Superior temporal gyrus (tissue), 1 donor: ENCODE data around the gene MUC13.

ENCODE experiments used
- DNase-seq: peaks from one replicate; pipeline ENCODE4 v3.0.0-alpha.2; 2016; ENCODE audit errors: extremely low spot score

The MUC13 gene

DNA sequence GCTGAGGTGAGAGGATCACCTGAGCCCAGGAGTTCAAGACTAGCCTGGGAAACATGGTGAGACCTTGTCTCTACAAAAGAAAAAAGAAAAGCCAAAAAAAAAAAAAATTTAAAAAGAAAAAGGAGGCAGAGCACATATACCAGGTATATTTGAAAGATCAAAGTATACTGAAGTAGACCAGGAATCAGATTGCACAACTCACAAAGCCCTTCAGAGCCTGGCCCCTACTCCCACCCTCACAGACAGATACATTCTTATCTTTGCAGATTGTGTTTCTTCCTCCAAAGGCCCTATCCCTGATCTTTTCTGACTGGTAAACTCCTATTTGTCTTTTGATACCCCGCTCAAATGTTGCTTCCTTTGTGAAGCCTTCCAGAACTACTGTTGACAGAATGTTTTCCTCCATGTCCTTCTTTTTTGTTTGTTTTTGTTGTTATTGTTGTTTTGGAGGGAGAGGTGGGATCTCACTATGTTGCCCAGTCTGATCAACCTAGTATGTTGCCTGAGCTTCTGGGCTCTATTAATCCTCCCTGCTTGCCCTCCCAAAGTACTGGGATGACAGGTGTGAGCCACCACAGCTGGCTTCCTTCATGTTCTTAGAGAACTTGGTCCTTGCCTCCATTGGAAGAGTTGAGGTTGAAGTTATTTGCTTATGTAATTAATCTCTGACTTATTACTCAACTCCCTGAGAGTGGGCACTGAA, 37.6 kb downstream of the MUC13 start:
- DNase-seq: no peak

DNA sequence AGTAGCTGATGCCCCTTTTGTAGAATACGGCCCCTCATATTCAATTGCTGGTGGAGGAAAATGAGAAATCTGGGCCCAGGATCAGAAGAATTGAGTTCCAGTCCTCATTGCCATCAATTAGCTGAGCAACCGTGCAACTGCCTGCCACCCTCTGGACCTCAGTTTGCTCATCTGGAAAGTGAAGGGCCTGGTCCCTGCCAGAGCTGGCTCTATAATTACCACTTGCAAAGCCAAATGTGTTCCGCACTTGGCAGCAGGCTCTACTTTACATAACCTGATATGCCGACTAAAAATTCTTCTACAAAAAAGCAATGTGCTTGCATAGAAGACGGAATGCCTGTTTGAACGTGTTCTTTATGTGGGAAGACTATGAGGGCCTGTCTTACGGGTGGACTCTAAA, 38.8 kb downstream of the MUC13 start:
- DNase-seq: no peak

DNA sequence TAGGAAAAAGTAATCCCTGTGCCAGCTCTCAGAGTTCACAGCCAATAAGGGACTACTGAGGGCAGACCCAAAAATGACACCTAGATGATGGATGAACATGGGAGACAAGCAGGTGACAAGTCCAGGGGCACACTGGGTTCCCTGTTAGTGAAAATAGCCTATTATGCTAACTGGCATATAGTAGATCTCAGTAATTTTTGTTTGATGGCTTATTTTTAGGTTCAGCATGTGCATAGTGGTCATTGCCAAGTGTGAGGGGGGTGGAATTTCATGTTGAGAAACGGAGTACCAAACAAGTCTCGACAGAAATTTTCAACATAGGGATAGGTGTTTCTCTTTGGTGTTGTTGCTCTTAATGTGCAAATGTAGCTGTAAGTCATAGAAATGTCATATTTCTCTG, 41.0 kb downstream of the MUC13 start:
- no peak for DNase-seq

DNA sequence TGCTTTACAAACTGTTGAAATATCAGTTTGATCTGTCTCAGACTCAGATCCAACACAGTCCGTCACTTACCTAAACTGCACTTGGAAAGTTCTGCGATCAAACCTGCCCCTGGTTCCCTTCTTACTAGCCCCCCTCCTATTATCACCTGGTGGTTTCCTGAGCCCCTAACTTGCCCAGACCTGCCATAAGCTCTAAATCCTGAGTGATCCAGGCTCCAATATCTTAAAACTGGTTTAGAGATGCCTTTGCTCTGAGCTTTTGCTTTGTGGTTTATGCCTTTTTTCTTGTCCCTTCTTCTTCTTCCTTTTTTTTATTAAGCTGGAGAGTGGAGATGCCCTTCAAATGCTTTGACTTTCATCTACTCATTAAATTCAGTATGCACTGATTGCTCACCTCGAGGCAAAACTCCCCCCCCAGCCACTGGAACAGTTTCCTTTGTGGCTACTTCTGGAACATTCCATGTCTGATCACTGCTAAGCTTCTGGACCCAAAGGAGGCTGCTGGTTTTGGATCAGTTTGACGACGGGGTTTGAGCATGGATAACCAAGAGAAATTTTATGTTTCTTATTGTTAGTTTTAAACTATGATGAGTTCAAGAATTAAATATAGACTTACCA, 43.9 kb downstream of the MUC13 start:
- no peak for DNase-seq

DNA sequence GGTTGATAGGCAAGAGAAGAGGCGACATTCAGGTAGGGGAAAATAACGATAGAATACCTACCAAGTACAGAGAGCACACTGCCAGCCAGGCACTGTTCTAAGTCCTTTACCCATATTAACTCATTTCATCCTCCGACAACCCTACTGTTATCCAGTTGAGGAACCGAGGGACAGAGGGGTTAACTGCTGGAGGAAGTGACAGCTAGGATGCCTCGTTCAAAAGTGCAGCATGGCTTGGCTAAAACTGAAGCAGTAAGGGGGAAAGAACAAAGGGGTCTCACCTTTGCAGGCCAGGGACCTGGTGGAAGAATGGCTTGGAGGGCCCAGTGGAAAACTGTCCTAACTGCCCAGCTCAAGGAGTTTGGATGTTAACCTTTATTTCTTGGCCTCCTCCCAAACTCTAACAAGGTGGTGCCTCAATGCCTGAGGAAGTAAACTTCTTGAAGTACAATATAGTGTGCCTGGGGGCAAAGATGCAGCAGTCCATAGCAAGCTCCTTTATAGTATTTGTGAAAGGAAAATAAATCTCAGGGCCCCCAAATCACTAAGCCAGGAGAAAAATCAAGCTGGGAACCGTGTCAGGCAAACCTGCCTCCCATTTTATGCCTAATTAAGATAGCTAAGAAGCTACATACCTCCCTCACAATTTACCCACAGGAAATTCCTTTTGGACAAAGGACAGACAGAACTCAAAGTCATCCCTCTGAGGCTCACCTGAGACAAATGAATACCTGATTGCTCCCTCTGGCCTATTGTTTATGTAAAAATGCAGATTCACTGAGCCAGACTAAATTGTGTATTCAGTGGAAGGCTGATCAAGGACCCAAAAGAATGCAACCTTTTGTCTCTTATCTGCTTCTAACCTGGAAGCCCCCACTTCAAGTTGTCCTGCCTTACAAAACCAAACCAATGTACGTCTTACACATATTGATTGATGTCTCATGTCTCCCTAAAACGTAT, 45.8 kb downstream of the MUC13 start:
- DNase-seq: no peak

GRCh38 chr3:124887932-124888298, 46.6 kb downstream of the MUC13 start:
- DNase-seq: no peak

GRCh38 chr3:124887177-124887931, 47.2 kb downstream of the MUC13 start, which contains the start of gene ITGB5:
Gene ITGB5, minus strand, starts transcription at chr3:124887365. Its CDS starts 365 bp downstream, at chr3:124887000.
- no peak for DNase-seq

DNA sequence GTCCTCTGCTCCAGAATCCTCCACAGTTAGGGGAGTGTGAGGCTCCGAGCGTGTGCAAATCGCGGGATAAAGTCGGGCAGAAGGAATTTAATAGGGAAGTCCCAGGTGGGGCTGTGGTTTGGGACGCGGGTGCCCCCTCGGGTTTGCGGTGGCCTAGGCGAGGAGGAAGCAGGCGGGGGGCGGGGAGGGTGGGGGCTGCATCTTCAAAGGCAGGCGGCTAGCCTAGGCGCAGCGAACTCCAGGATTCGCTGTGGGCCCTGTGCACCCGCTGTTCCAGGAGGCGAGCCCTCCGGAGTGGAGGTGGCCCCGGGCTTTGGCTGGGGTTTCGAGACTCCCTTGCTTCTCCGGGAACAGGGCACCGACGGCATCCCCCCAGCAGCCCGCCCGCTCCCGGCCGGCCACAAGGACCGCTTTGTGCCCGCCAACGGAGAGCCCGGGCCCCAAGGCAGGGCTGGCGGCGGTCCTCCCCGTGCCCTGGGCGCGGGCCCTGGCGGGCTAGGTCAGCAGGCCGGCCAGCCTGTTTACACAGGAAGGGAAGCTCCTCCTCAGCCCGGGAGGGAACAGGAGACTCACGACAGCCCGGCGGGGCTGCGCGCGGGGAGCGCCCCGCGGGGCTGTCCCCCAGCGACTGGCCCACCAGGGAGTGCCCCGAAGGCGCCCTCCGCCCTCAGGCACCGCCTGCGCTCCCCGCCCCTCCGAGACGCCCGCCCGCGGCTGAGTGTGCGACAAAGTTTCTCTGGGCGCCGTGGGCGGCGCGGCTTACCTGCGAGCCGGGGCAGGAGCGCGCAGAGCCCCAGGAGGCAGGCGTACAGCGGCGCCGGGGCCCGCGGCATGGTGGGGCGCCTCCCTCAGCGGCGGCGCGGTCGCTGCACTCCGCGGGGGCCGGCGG, 48.1 kb downstream of the MUC13 start:
- DNase-seq: no peak

- DNase-seq: no peak
Measured at GRCh38 chr3:124885466-124886167, 48.9 kb downstream of the MUC13 start.

GRCh38 chr3:124884474-124885101, 50.0 kb downstream of the MUC13 start:
- no peak for DNase-seq

GRCh38 chr3:124883766-124884473, 50.6 kb downstream of the MUC13 start:
- DNase-seq: no peak

- no peak for DNase-seq
Measured at GRCh38 chr3:124882816-124883747, 51.5 kb downstream of the MUC13 start.

- no peak for DNase-seq
Measured at GRCh38 chr3:124881976-124882697, 52.4 kb downstream of the MUC13 start.

DNA sequence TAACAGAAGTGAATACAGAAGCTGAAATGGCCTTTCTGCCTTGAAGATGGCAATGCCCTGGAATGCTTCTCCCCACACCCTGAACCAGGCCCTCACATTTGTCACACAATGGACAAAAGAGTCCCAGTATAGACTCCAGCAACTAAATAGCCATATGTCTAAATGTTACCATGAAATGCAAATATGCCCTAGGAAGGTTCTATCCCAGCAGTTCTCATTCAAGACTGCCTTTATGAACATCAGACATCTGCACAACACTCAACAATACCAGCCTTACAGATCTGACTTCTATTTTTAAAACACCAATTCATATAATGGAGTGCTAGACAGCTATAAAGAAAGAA, 55.2 kb downstream of the MUC13 start:
- DNase-seq: no peak

- DNase-seq: no peak
Measured at GRCh38 chr3:124878561-124879336, 55.8 kb downstream of the MUC13 start.

DNA sequence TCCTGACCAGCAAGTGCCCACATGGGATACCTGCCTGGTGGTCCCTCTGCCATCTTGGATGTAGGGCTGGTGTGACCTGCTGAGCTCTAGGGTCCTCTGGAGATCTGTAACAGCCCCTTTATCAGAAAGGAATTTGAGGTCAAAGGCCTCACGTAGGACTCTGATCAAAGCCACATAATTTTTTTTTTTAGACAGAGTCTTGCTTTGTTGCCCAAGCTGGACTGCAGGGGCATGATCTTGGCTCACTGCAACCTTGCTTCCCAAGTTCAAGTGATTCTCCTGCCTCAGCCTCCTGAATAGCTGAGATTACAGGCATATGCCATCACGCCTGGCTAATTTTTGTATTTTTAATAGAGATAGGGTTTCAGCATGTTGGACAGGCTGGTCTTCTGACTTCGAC, 56.9 kb downstream of the MUC13 start:
- DNase-seq: no peak
